ENCODE measurements around the gene NKIRAS1.
"Not testable (repeated sequence)": the region's sequence is repeated elsewhere in the genome, so short reads cannot be mapped to it uniquely, and the experiment has no call there.

NKIRAS1 gene

GRCh38 chr3:23873941-23874340 lies 42.8 kb downstream of the NKIRAS1 start:
- in situ Hi-C loops (cut with MboI; ENCODE audit: low sequenced_read_pairs): no loop called here

GRCh38 chr3:23872330-23872729 lies 44.5 kb downstream of the NKIRAS1 start:
- in situ Hi-C loops (cut with MboI; ENCODE audit: low sequenced_read_pairs): no loop called here

- in situ Hi-C loops (cut with MboI; ENCODE audit: low sequenced_read_pairs): not testable (repeated sequence)
Measured at GRCh38 chr3:23871361-23871760, 45.4 kb downstream of the NKIRAS1 start.

GRCh38 chr3:23870663-23871043 lies 46.1 kb downstream of the NKIRAS1 start:
- in situ Hi-C loops (cut with MboI; ENCODE audit: low sequenced_read_pairs): not testable (repeated sequence)

GRCh38 chr3:23869977-23870662 lies 46.7 kb downstream of the NKIRAS1 start:
- in situ Hi-C loops (cut with MboI; ENCODE audit: low sequenced_read_pairs): no loop called here

- in situ Hi-C loops (cut with MboI; ENCODE audit: low sequenced_read_pairs): no loop called here
Measured at GRCh38 chr3:23867838-23868237, 49.0 kb downstream of the NKIRAS1 start.

GRCh38 chr3:23867400-23867799 lies 49.4 kb downstream of the NKIRAS1 start:
- in situ Hi-C loops (cut with MboI; ENCODE audit: low sequenced_read_pairs): no loop called here

- in situ Hi-C loops (cut with MboI; ENCODE audit: low sequenced_read_pairs): no loop called here
Measured at GRCh38 chr3:23865595-23866396, 51.0 kb downstream of the NKIRAS1 start.

- in situ Hi-C loops (cut with MboI; ENCODE audit: low sequenced_read_pairs): no loop called here
Measured at GRCh38 chr3:23864931-23865330, 51.9 kb downstream of the NKIRAS1 start.

- in situ Hi-C loops (cut with MboI; ENCODE audit: low sequenced_read_pairs): no loop called here
Measured at GRCh38 chr3:23863060-23863459, 53.7 kb downstream of the NKIRAS1 start.

- in situ Hi-C loops (cut with MboI; ENCODE audit: low sequenced_read_pairs): no loop called here
Measured at GRCh38 chr3:23861689-23862088, 55.1 kb downstream of the NKIRAS1 start.

- in situ Hi-C loops (cut with MboI; ENCODE audit: low sequenced_read_pairs): no loop called here
Measured at GRCh38 chr3:23859839-23860382, 56.9 kb downstream of the NKIRAS1 start.

GRCh38 chr3:23859012-23859743 lies 57.6 kb downstream of the NKIRAS1 start:
- in situ Hi-C loops (cut with MboI; ENCODE audit: low sequenced_read_pairs): no loop called here

GRCh38 chr3:23856286-23856685 lies 60.5 kb downstream of the NKIRAS1 start:
- in situ Hi-C loops (cut with MboI; ENCODE audit: low sequenced_read_pairs): no loop called here

GRCh38 chr3:23849462-23849861 lies 67.3 kb downstream of the NKIRAS1 start:
- in situ Hi-C loops (cut with MboI; ENCODE audit: low sequenced_read_pairs): not testable (repeated sequence)

- in situ Hi-C loops (cut with MboI; ENCODE audit: low sequenced_read_pairs): no loop called here
Measured at GRCh38 chr3:23845326-23846216, 71.2 kb downstream of the NKIRAS1 start.

GRCh38 chr3:23843869-23844268 lies 72.9 kb downstream of the NKIRAS1 start:
- in situ Hi-C loops (cut with MboI; ENCODE audit: low sequenced_read_pairs): no loop called here
